UCSD-AML1 (cell line): ENCODE data around the gene SLC4A5.
"Not testable (repeated sequence)": the region's sequence is repeated elsewhere in the genome, so short reads cannot be mapped to it uniquely, and the experiment has no call there.

Source experiments
- DNase-seq: peaks from one replicate; lab custom pipeline; 2025; ENCODE audit not compliant: unreplicated experiment; lab: John Stamatoyannopoulos, UW

The SLC4A5 gene

DNA sequence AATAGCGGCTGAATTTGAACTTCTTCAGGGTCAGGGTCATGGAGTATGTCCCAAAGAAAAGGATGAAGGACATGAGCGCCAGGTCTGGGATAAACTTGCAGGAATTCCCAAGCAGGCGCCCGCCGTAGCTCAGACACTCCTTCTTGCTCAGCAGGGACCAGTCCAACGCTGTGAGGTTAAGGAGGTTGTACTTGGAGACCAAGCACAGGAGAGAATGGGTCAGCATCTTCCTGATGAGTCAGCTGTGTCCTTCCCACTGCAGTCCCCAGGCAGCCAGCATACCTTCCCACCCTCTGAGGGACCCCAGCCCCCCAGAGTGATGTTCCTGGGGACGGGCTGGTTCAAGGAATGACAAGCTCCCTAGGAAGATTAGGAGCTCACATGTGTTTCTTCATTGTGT, 103.9 kb downstream of the SLC4A5 start:
- DNase-seq = no peak

DNA sequence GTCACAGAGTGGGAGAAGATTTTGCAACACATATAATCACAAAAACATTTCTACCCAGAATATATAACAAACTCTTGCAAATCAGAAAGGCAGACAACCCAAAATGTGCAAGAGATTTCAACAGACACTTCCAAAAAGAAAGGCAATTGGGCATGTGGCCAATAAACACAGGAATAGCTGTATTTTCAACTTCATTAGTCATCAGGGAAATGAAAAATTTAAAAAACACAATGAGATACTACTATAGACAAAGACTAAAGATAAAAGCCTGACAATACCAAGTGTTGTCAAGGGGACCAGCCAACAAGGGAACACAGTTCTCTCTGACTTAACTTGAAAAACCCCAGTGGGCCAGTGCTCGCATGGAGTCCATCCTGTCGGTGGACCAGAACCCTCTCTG, 104.3 kb downstream of the SLC4A5 start:
- DNase-seq = no peak

- DNase-seq = no peak
Observed at GRCh38 chr2:74235041-74235440, 108.2 kb downstream of the SLC4A5 start.

GRCh38 chr2:74233648-74234047, 109.6 kb downstream of the SLC4A5 start:
- DNase-seq = no peak

DNA sequence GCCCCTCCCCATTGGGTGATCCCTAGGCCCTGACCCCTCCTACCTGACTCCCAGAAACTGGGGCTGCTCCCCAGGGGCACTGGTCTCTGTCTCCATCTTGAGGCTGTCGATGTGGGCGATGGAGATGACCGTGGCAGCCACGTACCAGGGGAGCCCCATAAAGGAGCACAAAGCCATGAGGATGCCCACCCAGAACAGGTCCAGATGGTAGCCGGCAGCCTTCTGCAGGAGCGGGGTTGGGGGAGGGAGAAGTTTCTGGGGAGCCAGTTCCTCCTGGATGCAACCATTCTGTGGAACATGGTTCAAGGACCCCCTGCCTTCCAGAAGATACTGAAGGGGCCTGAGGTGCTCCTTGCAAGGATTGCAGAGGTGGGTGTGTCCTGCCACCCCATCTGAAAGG, 110.8 kb downstream of the SLC4A5 start:
- DNase-seq = no peak

DNA sequence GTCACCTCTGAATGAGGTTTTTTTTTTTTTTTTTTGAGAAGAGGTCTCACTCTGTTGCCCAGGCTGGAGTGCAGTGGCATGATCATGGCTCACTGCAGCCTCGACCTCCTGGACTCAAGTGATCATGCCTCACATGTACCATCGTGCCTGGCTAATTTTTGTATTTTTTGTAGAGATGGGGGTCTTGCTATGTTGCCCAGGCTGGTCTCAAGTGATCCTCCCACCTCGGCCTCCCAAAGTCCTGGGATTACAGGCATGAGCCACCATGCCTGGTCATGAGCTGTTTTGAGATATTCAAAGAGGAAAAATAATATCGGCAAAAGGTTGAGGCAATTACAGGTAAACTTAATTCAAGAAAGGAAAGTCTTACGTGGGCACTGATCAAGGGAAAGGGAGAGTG, 113.4 kb downstream of the SLC4A5 start:
- DNase-seq = not testable (repeated sequence)

- DNase-seq = no peak
Observed at GRCh38 chr2:74228772-74229171, 114.4 kb downstream of the SLC4A5 start.

- DNase-seq = no peak
Observed at GRCh38 chr2:74227646-74228045, 115.6 kb downstream of the SLC4A5 start.

GRCh38 chr2:74226648-74227213, 116.5 kb downstream of the SLC4A5 start:
- DNase-seq = no peak

DNA sequence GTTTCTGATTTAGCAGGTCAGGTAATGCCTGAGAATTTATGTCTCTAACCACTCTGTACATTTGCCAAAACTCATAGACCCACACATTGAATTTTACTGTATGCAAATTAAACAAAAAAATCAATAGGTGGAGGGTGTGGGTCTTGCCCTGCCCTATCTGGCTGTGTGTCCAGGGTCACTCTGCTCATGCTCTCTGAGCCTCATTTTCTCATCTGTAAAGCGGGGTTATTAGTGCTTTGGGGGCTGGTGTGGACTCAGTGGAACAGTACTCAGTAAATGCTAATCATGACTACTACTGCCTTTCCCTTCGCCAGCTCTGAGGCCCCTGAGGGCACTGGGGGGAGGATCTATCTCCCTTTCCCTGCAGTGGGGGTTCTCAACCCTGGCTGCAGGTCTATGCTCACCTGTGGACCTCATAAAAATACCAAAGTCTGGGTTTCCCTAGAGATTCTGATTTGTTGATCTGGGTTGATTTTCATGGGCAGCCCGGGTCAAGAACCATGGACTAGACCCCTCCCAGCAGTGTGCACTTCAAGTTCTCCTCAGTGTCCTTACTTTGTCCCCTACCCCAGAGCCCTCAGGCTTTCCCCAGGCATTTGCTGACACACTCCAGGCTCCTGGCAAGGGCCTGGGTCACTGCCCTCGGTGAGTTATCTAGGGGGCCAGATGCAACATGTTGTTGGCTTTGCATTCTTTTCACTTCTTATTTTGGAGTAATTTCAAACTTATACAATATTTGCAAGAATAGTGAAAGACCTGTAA, 117.3 kb downstream of the SLC4A5 start:
- DNase-seq = no peak

- no peak for DNase-seq
Observed at GRCh38 chr2:74223941-74224770, 119.1 kb downstream of the SLC4A5 start.

GRCh38 chr2:74222300-74222650, 120.9 kb downstream of the SLC4A5 start:
- no peak for DNase-seq

DNA sequence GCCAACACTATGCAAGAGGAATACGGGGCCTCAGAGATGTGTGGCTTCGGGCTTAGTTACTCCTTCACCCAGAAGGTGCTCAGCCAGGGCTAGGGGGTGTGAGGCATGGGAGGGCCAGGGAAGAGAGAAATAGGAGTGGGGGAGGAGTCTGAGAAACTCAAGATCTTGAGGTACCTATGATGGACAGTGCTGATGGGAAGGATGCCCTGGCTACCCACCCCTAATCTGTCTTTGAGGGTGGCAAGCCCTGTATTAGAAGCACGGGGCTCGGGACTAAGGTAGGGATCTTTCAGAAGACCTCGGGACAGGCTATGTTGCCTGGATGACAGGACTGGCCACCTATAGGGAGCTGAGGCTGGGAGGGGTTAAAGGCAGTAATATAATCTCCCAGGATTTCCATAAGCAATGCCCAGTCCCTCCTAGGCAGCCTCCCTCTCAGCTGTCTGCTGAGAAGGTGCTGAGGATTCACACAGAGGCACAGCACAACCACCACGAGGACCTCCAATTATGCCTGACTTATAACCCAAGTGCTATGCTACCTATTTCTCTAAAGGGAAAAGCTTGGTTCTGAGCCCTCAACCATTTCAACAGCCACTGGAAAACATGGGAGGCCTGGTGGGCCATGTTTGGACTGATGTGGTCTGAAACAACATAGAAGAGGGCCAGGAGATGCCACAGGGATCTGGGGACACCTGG, 121.5 kb downstream of the SLC4A5 start:
- no peak for DNase-seq

DNA sequence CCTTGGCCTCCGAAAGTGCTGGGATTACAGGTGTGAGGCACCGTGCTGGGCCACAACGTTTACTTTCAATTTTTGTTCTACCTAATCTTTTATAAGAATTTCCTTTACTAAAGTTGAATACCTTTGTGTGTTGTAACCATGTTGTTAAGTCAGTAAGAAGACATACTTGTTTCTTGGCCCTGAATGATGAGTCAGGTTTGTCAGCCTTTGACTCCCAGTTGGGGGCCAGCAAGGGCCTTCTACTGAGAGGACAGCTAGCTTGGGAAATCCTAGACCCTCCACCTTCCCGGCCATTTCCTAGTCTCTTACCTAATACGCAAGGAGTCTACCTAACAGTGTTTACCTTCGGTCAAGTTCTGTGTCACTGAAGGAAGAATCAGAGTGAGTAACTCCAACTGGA, 122.1 kb downstream of the SLC4A5 start:
- no peak for DNase-seq

- no peak for DNase-seq
Observed at GRCh38 chr2:74219846-74220486, 123.2 kb downstream of the SLC4A5 start.

GRCh38 chr2:74216642-74217041, 126.6 kb downstream of the SLC4A5 start:
- DNase-seq = no peak

DNA sequence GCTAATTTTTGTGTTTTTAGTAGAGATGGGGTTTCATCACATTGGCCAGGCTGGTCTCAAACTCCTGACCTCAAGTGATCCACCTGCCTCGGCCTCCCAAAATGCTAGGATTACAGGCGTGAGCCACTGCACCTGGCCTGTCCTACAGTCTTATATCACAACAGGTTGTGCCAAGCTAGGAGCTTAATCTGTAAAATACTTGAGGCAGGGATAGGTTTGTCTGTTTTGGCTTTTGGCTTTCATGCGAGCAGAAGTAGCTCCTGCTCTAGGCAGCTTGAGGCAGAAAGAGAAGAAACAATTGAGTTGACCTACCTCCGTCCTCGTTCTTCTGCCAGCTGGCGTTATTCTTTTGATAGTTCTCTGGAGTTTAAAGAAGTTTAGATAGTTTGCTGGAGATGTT, 127.4 kb downstream of the SLC4A5 start:
- DNase-seq = not testable (repeated sequence)

- no peak for DNase-seq
Observed at GRCh38 chr2:74212702-74213410, 130.4 kb downstream of the SLC4A5 start.

DNA sequence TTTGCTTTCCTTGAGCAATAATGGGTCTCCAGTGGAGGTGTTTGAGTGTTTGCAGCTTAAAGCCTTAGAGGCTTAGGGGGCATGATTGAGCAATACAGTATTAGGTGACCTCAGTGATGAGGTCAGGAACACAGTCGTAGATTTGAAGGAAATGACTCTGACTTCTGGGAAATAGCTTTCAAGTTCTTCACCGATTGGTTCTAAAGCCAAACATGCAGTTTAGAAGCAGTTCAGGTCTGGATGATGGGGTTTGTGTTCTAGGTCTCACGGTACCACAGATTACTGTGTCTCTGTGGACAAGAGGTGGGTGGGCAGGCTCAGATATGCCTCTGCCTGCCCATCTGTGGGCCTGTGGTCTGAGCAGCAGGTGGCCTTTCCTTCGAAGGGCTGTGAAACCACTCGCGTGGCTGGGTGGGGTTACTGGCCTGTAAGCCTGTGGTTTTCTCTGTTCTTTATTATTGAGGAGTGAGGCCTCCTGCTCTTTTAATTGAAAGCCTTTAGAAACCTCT, 137.0 kb downstream of the SLC4A5 start:
- no peak for DNase-seq

GRCh38 chr2:74205596-74205995, 137.6 kb downstream of the SLC4A5 start:
- no peak for DNase-seq
